ENCODE data around the gene WASL. TPM values are rescaled to one million over a fixed set of nuclear protein-coding genes. Genes with fewer than 3 reads are reported as not detected.
A peak's percentile ranks its signal among the peaks of the same experiment; 100 is the strongest.

The WASL gene
- total RNA-seq, 1 experiment from 2014 or later = 39.3 TPM

- Histone ChIP-seq H3K4me1 (ENCODE audit: insufficient read depth, low read length) (peaks cover 3% of the 10 kb centered on the region; the same call in 1 of the 2 replicates), H3K23ac (ENCODE audit: insufficient read length, low read depth, low read length) (no peak overlapping the region), H4K91ac (ENCODE audit: insufficient read length, low read depth, low read length) (no peak overlapping the region), H3K79me1 (ENCODE audit: insufficient read depth, low read depth, low read length, poor library complexity, severe bottlenecking) (no peaks in the 10 kb centered on the region), H3K4me2 (ENCODE audit: insufficient read depth, insufficient read length, low read length) (no peak overlapping the region), H2BK15ac (ENCODE audit: low read depth, low read length) (no peak overlapping the region), H3T11ph (ENCODE audit: low read length) (no peak overlapping the region), H2BK20ac (ENCODE audit: low read depth, low read length, poor library complexity, severe bottlenecking) (no peak overlapping the region), H3K9me3 (ENCODE audit: control insufficient read depth, low read depth, low read length) (no peaks in the 10 kb centered on the region), H3K56ac (ENCODE audit: insufficient read length, low read depth, low read length) (no peak overlapping the region), H3K14ac (ENCODE audit: insufficient read depth, low read length) (no peak overlapping the region), H3K9ac (ENCODE audit: extremely low read depth, insufficient read length, low read length) (no peak overlapping the region), H3K27me3 (ENCODE audit: insufficient read depth, low read length) (no peaks in the 10 kb centered on the region), H3K4ac (ENCODE audit: low read depth, low read length) (no peak overlapping the region), H3K23me2 (ENCODE audit: insufficient read length, low read depth, low read length, poor library complexity, severe bottlenecking) (no peaks in the 10 kb centered on the region), H2BK12ac (ENCODE audit: insufficient read length, low read depth, low read length) (no peak overlapping the region), H2BK5ac (ENCODE audit: insufficient read length, low read length) (no peak overlapping the region), H4K20me1 (ENCODE audit: control insufficient read depth, insufficient read depth, insufficient read length) (no peaks in the 10 kb centered on the region), H2AFZ (ENCODE audit: low read length) (no peak overlapping the region), H2AK5ac (ENCODE audit: insufficient read length, low read length) (no peak overlapping the region), H3K79me2 (ENCODE audit: insufficient read depth, low read length) (peaks cover 6% of the 10 kb centered on the region), H4K8ac (replicated peaks; ENCODE audit: insufficient read length, low read depth, low read length) (no peak overlapping the region), H2BK120ac (ENCODE audit: low read depth, low read length, poor library complexity, severe bottlenecking) (no peak overlapping the region), H4K5ac (ENCODE audit: insufficient read length, low read depth, low read length) (no peak overlapping the region), H3K18ac (ENCODE audit: insufficient read length, low read depth, low read length) (no peak overlapping the region), H3K27ac (ENCODE audit: insufficient read length, low read depth, low read length) (no peak overlapping the region)
- no CpG with 5 or more reads among the region's 1 CpG for WGBS (ENCODE audit: extremely low coverage, insufficient read length, low lambda C conversion rate)
- no peak for DNase-seq
- peak overlapping the region in 1 of 3 experiments; percentile 13; a peak in 1 of 7 replicates for H3K27ac Mint-ChIP-seq
- no peaks in the 10 kb centered on the region for H3K9me3 Mint-ChIP-seq
- peaks cover 20 to 24% of the 10 kb centered on the region in 2 experiments for H3K4me1 Mint-ChIP-seq
- no peak overlapping the region for H3K4me3 Mint-ChIP-seq
- H3K27me3 Mint-ChIP-seq (ENCODE audit: low read depth) = no peaks in the 10 kb centered on the region
- no peak for TF ChIP-seq CTCF (conservative IDR thresholded peaks at IDR 0.05)
- peaks cover 6 to 13% (median 11%) of the 10 kb centered on the region in 3 experiments; a peak in 6 of 7 replicates for H3K36me3 Mint-ChIP-seq (ENCODE audit: insufficient read depth in 1 of 3, low read depth in 3 of 3)
These were observed 36.2 kb downstream of the WASL start for GRCh38 chr7:123712619-123713018.
